Panc1 (cell line): Measurements from ENCODE around the gene SRPK1. TPM values are rescaled to one million over a fixed set of nuclear protein-coding genes. Genes with fewer than 3 reads are reported as not detected.
A peak's percentile ranks its signal among the peaks of the same experiment; 100 is the strongest.

Source experiments
- ATAC-seq: fragments of 200-7000 bp; cut with Tn5 transposase; 2 replicates; pipeline ENCODE4 v1.9.1; 2020; ENCODE audit warnings: mild to moderate bottlenecking, moderate library complexity
- BruUV-seq: library from RNA; stranded (reverse); fragments of 400-500 nt; replicated peaks from 2 replicates; lab custom pipeline; 2021; lab: Mats Ljungman, UMichigan
- CTCF ChIA-PET: fragments of 300-600 bp; sonication (Branson Sonifier 250); formaldehyde crosslinking; loops from one replicate; lab custom pipeline; 2022; ENCODE audit warnings: antibody characterized with exemption; lab: Charles Lee
- POLR2A ChIA-PET: fragments of 300-600 bp; sonication (Branson Sonifier 250); formaldehyde crosslinking; loops from one replicate; lab custom pipeline; 2022; ENCODE audit warnings: antibody characterized with exemption; lab: Charles Lee
- DNase-seq: peaks from one replicate; pipeline ENCODE4 v3.0.0-alpha.2; 2010; ENCODE audit warnings: low read depth, low spot score
- H3K27ac ChIP-seq: 2 replicates; pipeline ENCODE4 v1.5.1; 2011; ENCODE audit warnings: mild to moderate bottlenecking, low read length, inconsistent platforms
- H3K27me3 ChIP-seq: fragments of 200-500 bp; sonication (Bioruptor generic); 2 replicates; pipeline ENCODE4 v1.6.0; 2014; ENCODE audit warnings: low read length, inconsistent platforms; ENCODE audit not compliant: control insufficient read depth, insufficient read depth
- H3K36me3 ChIP-seq: fragments of 200-500 bp; sonication (Bioruptor generic); 2 replicates; pipeline ENCODE4 v1.5.1; 2014; ENCODE audit warnings: inconsistent platforms, mild to moderate bottlenecking, low read length, moderate library complexity; ENCODE audit not compliant: control insufficient read depth, insufficient read depth
- H3K4me1 ChIP-seq: 2 replicates; pipeline ENCODE4 v1.5.1; 2011; ENCODE audit warnings: inconsistent platforms, mild to moderate bottlenecking, low read length, moderate library complexity; ENCODE audit not compliant: control insufficient read depth, insufficient read depth
- H3K4me3 ChIP-seq, 2 experiments: 2 replicates each; pipeline ENCODE4 v1.5.1; 2011 to 2012; ENCODE audit warnings: low read depth in 2 of 2, low read length in 2 of 2, mild to moderate bottlenecking in 2 of 2, inconsistent platforms in 1 of 2, moderate library complexity in 1 of 2
- H3K9me3 ChIP-seq: fragments of 200-500 bp; sonication (Bioruptor generic); 2 replicates; pipeline ENCODE4 v1.5.1; 2014; ENCODE audit warnings: low read depth, mild to moderate bottlenecking, inconsistent platforms, low read length, moderate library complexity; ENCODE audit not compliant: control insufficient read depth, insufficient read depth
- CTCF ChIP-seq: fragments of 450-650 bp; IDR thresholded peaks from 2 replicates; pipeline ENCODE4 v1.5.1; 2017; ENCODE audit warnings: mild to moderate bottlenecking
- POLR2AphosphoS5 ChIP-seq: IDR thresholded peaks from 2 replicates; pipeline ENCODE4 v1.6.1; 2012; ENCODE audit warnings: mild to moderate bottlenecking, low read depth, low read length, moderate library complexity
- REST ChIP-seq, 2 experiments: IDR thresholded peaks; 2 replicates each; pipeline ENCODE4 v1.6.1; 2011 to 2012; ENCODE audit warnings: low read depth in 2 of 2, control low read depth in 1 of 2, low read length in 1 of 2, mild to moderate bottlenecking in 1 of 2, moderate library complexity in 1 of 2; ENCODE audit not compliant: insufficient read depth in 1 of 2
- SIN3A ChIP-seq: IDR thresholded peaks from 2 replicates; pipeline ENCODE4 v1.6.1; 2012; ENCODE audit warnings: low read depth, mild to moderate bottlenecking, low read length, moderate library complexity, borderline replicate concordance; ENCODE audit not compliant: insufficient read depth
- TCF7L2 ChIP-seq: IDR thresholded peaks from 2 replicates; pipeline ENCODE4 v1.6.1; 2011; ENCODE audit warnings: mild to moderate bottlenecking, low read depth, low read length, inconsistent platforms
- in situ Hi-C: cut with HindIII; loops from 2 replicates; pipeline ENCODE4 v1.10.0; 2016; ENCODE audit warnings: low sequenced_read_pairs, low pct_unique_long_range_greater_than_20kb
- intact Hi-C: fragments of 100-400 bp; cut with micrococcal nuclease; formaldehyde crosslinking; loops from one replicate; pipeline ENCODE4 v1.10.0; 2022; ENCODE audit not compliant: unreplicated experiment
- total RNA-seq: library from RNA; stranded (reverse); gene quantifications from one replicate; pipeline ENCODE4 v1.2.1, GENCODE V29; 2021; ENCODE audit not compliant: unreplicated experiment

The SRPK1 gene
- total RNA-seq, 1 experiment from 2014 or later = 68.3 TPM

GRCh38 chr6:35903679-35904078 lies 17.2 kb downstream of the SRPK1 start:
- intact Hi-C loops (no loop called here), in situ Hi-C loops (no loop called here)
- Histone ChIP-seq H3K9me3 (no peaks in the 10 kb centered on the region), H3K27me3 (no peaks in the 10 kb centered on the region), H3K4me1 (no peaks in the 10 kb centered on the region), H3K36me3 (0 out of 2 replicates have a peak, but pooled peaks cover 2% of the 10 kb centered on the region), H3K4me3 (no peak overlapping the region), H3K27ac (no peak overlapping the region)
- CTCF ChIA-PET = no interaction called here
- POLR2A ChIA-PET = no interaction called here
- no peak for ATAC-seq
- no TSS peak for BruUV-seq
- no peak for TF ChIP-seq REST (IDR thresholded peaks at IDR 0.05; ENCODE audit: insufficient read depth in 1 of 2, low read depth in 2 of 2, low read length in 1 of 2)
- no peak for TF ChIP-seq CTCF
- no peak for TF ChIP-seq SIN3A
- no peak for TF ChIP-seq TCF7L2
- no peak for TF ChIP-seq POLR2AphosphoS5
- DNase-seq = no peak

GRCh38 chr6:35900448-35900847 lies 20.4 kb downstream of the SRPK1 start:
- POLR2A ChIA-PET = no interaction called here
- H3K36me3 ChIP-seq = 0 out of 2 replicates have a peak, but pooled peaks cover 2% of the 10 kb centered on the region

More at GRCh38 chr6:35900448-35900847, 20.4 kb downstream of the SRPK1 start:
- Histone ChIP-seq H3K9me3 (no peaks in the 10 kb centered on the region), H3K27ac (no peak overlapping the region), H3K27me3 (no peaks in the 10 kb centered on the region), H3K4me1 (no peaks in the 10 kb centered on the region), H3K4me3 (no peak overlapping the region)
- intact Hi-C loops = no loop called here
- ATAC-seq (no peak), DNase-seq (no peak)
- in situ Hi-C loops = no loop called here
- BruUV-seq = TSS peak; percentile 6
- CTCF ChIA-PET = no interaction called here
- no peak for TF ChIP-seq SIN3A
- TF ChIP-seq REST (IDR thresholded peaks at IDR 0.05; ENCODE audit: insufficient read depth in 1 of 2, low read depth in 2 of 2, low read length in 1 of 2) = no peak
- no peak for TF ChIP-seq POLR2AphosphoS5
- no peak for TF ChIP-seq TCF7L2
- TF ChIP-seq CTCF = no peak
